Heart left ventricle (tissue), 13 donors: Measurements from ENCODE around the gene ANKS4B.

Source experiments
- CTCF ChIP-seq, 12 donors: fragments of 200-600 bp; sonication (generic) in 4 of 12; IDR thresholded peaks; one replicate each; pipeline versions ENCODE4 v1.5.0 to v1.8.0; 2018 to 2022; ENCODE audit warnings: antibody characterized with exemption in 12 of 12, mild to moderate bottlenecking in 5 of 12
- POLR2A ChIP-seq, 2 donors: fragments of 450-650 bp; IDR thresholded peaks; one replicate each; pipeline ENCODE4 v1.6.1; 2017; ENCODE audit warnings: antibody characterized with exemption in 2 of 2, mild to moderate bottlenecking in 2 of 2, moderate library complexity in 2 of 2
- donor health status: ischemic (EF 13 %, LVEDD 7.1; RV severe dilation, severe dysfunction).
- donor health status: DM: no; HTN: yes; CAD: no.
- donor health status: DM: no; HTN: no; CAD: no.
- donor health status: ischemic (EF 25% LVEDD 6.9; RV normal size, moderate dysfunction).
- donor health status: ischemic (EF 25% LVEDD 5.7; RV mildly dilated, moderate dysfunction).
- donor health status: ischemic (EF 35%, LVEDD 5.7; RV mildly dilated, moderate dysfunction).
- donor health status: nonischemic (EF 11% LVEDD 7.7; RV severe dilation, severe dysfunction).
- donor health status: DM: yes; HTN: yes; CAD: no.
- donor health status: PGD.
- donor health status: ischemic (EF 29% LVEDD 5.4; RV normal size, mild dysfunction).
- donor health status: nonischemic (EF 23%, LVEDD 6.1; RV moderate dilation, normal function).

- TF ChIP-seq CTCF (IDR thresholded peaks at IDR 0.05) (no peak), POLR2A (IDR thresholded peaks at IDR 0.05) (no peak)
Observed at GRCh38 chr16:21219551-21219950, 13.9 kb upstream of the ANKS4B start.
